Glutamatergic neuron (in vitro differentiated cells): ENCODE results near the gene GPC6. TPM values are rescaled to one million over a fixed set of nuclear protein-coding genes. Genes with fewer than 3 reads are reported as not detected.
"Not testable (repeated sequence)": the region's sequence is repeated elsewhere in the genome, so short reads cannot be mapped to it uniquely, and the experiment has no call there.

Source experiments
- DNase-seq: peaks from one replicate; pipeline ENCODE4 v3.0.0; 2022
- H3K27ac Mint-ChIP-seq: one replicate; pipeline ENCODE4 v1.8.0; 2020; ENCODE audit warnings: mild to moderate bottlenecking, mixed read lengths, inconsistent platforms; ENCODE audit not compliant: unreplicated experiment
- H3K27me3 Mint-ChIP-seq: one replicate; pipeline ENCODE4 v1.8.0; 2020; ENCODE audit warnings: mild to moderate bottlenecking, moderate library complexity, mixed read lengths, inconsistent platforms; ENCODE audit not compliant: unreplicated experiment
- H3K36me3 Mint-ChIP-seq: one replicate; pipeline ENCODE4 v1.8.0; 2020; ENCODE audit warnings: mild to moderate bottlenecking, mixed read lengths, inconsistent platforms; ENCODE audit not compliant: unreplicated experiment
- H3K4me1 Mint-ChIP-seq: one replicate; pipeline ENCODE4 v1.8.0; 2020; ENCODE audit warnings: mild to moderate bottlenecking, low read depth, mixed read lengths, inconsistent platforms; ENCODE audit not compliant: unreplicated experiment
- H3K4me3 Mint-ChIP-seq: one replicate; pipeline ENCODE4 v1.8.0; 2020; ENCODE audit warnings: mild to moderate bottlenecking, mixed read lengths, inconsistent platforms; ENCODE audit not compliant: unreplicated experiment
- H3K9me3 Mint-ChIP-seq: one replicate; pipeline ENCODE4 v1.8.0; 2020; ENCODE audit warnings: mild to moderate bottlenecking, moderate library complexity, mixed read lengths, inconsistent platforms; ENCODE audit not compliant: unreplicated experiment
- CTCF ChIP-seq: fragments of 200-600 bp; sonication (generic); IDR thresholded peaks from one replicate; pipeline ENCODE4 v1.5.0; 2021; ENCODE audit not compliant: partially characterized antibody, unreplicated experiment
- total RNA-seq: library from RNA; stranded (reverse); fragmentation: NEBNext Ultra II Directional; extraction: Animal tissue kit (Norgen Biotek cat#: 25700); gene quantifications from one replicate; pipeline ENCODE4 v1.2.1, GENCODE V29; 2021; ENCODE audit not compliant: unreplicated experiment

Gene GPC6
- total RNA-seq, 1 donor from 2014 or later = 11.8 TPM

GRCh38 chr13:93193682-93194081 lies 32.9 kb upstream of the GPC6 start:
- no peak for TF ChIP-seq CTCF
- peaks cover 2% of the 10 kb centered on the region for H3K27me3 Mint-ChIP-seq
- H3K27ac Mint-ChIP-seq = no peak overlapping the region
- H3K4me3 Mint-ChIP-seq = no peak overlapping the region
- H3K36me3 Mint-ChIP-seq = peaks cover 18% of the 10 kb centered on the region
- no peaks in the 10 kb centered on the region for H3K4me1 Mint-ChIP-seq
- H3K9me3 Mint-ChIP-seq = no peaks in the 10 kb centered on the region
- DNase-seq = no peak

GRCh38 chr13:93199856-93200255 lies 26.8 kb upstream of the GPC6 start:
- H3K27me3 Mint-ChIP-seq = peaks cover under 1% of the 10 kb centered on the region
- no peak overlapping the region for H3K4me3 Mint-ChIP-seq
- H3K9me3 Mint-ChIP-seq = no peaks in the 10 kb centered on the region
- H3K4me1 Mint-ChIP-seq = no peaks in the 10 kb centered on the region
- no peak for TF ChIP-seq CTCF
- no peak for DNase-seq
- peaks cover 2% of the 10 kb centered on the region for H3K36me3 Mint-ChIP-seq
- no peak overlapping the region for H3K27ac Mint-ChIP-seq

GRCh38 chr13:93200626-93201025 lies 26.0 kb upstream of the GPC6 start:
- H3K4me3 Mint-ChIP-seq = no peak overlapping the region
- no peaks in the 10 kb centered on the region for H3K27me3 Mint-ChIP-seq
- H3K36me3 Mint-ChIP-seq = no peaks in the 10 kb centered on the region
- H3K9me3 Mint-ChIP-seq = no peaks in the 10 kb centered on the region
- DNase-seq = no peak
- no peak for TF ChIP-seq CTCF
- H3K27ac Mint-ChIP-seq = no peak overlapping the region
- H3K4me1 Mint-ChIP-seq = no peaks in the 10 kb centered on the region

GRCh38 chr13:93201992-93202558 lies 24.5 kb upstream of the GPC6 start:
- Mint-ChIP-seq H3K27ac (no peak overlapping the region), H3K27me3 (no peaks in the 10 kb centered on the region), H3K4me1 (no peaks in the 10 kb centered on the region), H3K4me3 (no peak overlapping the region), H3K9me3 (no peaks in the 10 kb centered on the region), H3K36me3 (no peaks in the 10 kb centered on the region)
- DNase-seq = no peak
- TF ChIP-seq CTCF = no peak

- H3K4me3 Mint-ChIP-seq, DNase-seq, H3K9me3 Mint-ChIP-seq, H3K27me3 Mint-ChIP-seq, H3K27ac Mint-ChIP-seq, H3K4me1 Mint-ChIP-seq, H3K36me3 Mint-ChIP-seq: not testable (repeated sequence)
Measured at GRCh38 chr13:93206778-93207392, 19.7 kb upstream of the GPC6 start.
